Activated CD4-positive, alpha-beta T cell treated with anti-CD3 and anti-CD28 coated beads for 1 hour (primary cell): ENCODE results near the gene UBE2V1.
"Not testable (repeated sequence)": the region's sequence is repeated elsewhere in the genome, so short reads cannot be mapped to it uniquely, and the experiment has no call there.

ENCODE experiments used
- DNase-seq: peaks from one replicate; pipeline ENCODE4 v3.0.0-alpha.2; 2020

UBE2V1 gene

DNA sequence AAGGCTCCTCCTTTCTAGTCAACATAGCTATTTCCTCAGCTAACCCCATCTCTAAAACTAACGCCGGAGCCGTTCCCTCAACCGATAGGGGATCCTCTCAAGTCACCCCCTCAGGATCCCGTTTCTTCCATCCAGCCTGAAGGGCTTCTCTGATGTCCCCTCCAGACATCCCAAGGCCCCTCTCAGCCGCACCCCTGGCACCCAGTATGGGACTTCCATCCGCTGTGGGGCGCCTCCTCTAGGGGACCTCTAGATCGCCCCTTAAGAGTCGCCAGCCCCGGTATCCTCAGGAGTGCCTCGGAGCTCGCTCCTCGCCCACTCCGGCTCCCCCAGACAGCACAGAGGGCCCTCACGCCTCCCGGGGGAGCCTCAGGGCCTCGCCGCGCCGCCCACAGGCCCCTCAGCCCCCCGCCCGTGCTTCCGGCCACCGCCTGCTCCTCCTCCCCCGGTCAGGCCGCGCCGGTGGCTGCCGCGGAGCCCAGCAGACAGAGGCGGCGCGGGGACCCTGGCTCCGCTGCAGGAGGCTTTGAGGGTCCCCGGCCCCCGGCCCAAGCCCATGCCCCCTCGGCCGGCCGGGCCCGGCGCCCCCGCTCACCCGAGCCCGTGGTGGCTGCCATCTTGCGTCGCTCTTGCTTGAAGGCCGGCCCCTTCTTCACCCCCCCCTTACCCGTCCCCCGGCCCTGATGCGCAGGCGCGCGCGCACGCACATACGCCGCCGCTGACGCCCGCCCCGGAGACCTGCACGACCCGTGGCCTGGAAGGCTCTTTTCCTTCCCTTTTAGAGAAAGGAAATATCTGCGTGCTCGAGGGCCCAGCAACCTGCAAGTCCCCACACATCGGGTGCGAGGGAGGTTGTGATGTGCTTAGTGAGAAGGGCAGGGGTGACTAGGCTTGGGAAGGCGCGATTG lies at the start of gene UBE2V1:
Gene UBE2V1 (minus strand): TSS at position 639 of the 908 bp plus-strand sequence. CDS start 22 bp downstream, at position 617.
- DNase-seq, result peak; percentile 84

GRCh38 chr20:50161494-50161893 lies 48.5 kb upstream of the UBE2V1 start:
- not testable (repeated sequence) for DNase-seq

- peak; percentile 65 for DNase-seq
These were observed 40.8 kb upstream of the UBE2V1 start, which contains the start of gene PEDS1 for GRCh38 chr20:50153500-50154377. Gene PEDS1 (minus strand): TSS chr20:50153723. CDS start chr20:50153637, 86 bp downstream.

DNA sequence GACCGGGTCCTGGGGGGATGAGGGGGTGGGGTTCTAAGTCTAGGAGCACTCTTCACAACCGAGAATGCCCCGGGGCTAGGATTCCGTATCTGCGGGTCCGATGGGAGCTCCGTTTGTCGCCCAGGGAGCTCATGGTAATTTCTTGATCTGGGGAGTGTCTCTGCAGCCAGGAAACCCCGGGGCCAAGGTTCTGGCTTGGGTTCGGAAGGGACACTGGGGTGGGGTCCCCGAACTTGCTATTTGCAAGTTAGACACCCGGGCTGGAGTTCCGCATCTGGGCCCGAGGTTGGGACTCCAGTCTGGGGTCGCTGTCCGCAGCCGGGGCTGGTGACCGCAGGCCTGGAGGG lies 40.2 kb upstream of the UBE2V1 start:
- no peak for DNase-seq

DNA sequence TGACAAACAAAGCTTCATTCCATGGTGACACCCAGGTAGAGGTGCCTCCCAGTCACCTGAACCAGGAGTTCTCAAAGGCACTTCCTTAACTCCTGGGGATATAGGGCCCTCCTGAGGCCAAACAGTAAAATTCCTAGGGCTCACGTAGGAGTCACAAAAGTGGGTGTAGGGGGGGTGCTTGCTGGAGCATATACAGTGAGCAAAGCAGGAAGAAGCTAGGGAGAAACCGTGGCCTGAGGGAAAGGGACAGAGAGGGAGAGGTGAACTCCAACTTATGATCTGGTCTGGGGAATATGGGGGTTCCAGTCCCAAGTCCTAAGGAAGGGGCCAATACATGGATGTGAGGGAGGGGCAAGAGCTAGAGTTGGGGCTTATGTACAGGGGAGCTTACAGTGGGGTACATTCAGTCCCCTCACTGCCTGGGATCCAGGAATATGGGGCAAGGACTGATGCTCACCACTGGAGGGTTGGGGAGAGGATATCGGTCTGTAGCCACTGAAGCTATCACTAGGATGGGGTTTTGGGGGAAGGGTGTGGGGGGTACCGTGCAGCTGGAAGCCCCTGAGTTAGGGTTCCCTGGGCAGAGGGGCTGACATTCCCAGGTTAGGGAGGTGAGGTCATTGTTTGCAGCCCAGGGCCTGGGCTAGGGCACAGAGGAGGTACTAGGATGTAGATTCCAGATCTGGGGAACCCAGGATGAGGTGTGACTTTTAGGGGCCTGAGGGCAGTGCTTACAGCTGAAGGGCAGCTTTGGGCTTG lies 39.6 kb upstream of the UBE2V1 start:
- no peak for DNase-seq

- no peak for DNase-seq
These were observed 38.2 kb upstream of the UBE2V1 start for GRCh38 chr20:50151034-50151743.

DNA sequence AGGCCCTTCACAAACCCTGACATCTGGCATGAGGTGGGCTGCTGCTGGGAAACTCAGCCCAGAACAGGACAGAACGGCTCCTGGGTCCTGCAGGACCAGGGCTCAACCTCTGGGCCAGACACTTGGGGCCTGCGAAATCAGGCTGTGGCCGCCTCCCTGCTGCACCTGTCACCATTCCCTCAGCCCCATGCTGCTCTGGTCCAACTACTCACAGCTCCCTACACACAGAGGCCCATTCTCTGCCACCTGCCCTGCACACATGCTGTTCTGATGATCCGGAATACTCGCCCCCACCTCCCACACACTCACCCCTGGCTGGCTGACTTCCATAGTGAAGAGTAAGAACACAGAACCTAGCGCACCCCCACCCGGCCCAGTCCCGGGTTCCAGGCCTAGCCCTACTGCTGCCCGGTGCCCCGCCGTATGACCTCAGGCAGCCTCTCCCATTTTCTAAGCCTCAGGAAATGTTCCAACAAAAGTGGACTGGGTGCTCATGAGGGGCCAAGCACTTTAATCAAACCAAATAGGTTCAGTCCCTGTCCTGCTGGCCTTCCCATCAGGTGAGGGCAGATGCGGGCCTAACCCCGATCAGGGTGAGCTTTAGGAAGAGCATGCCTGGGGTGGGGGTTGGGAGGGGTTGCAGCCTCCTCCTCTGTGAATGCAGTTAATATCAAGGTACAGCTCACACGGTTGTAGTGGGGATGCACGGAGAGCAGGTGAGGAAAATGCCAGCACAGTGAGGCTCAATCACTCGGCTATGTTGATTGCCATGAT lies 36.7 kb upstream of the UBE2V1 start:
- no peak for DNase-seq

DNA sequence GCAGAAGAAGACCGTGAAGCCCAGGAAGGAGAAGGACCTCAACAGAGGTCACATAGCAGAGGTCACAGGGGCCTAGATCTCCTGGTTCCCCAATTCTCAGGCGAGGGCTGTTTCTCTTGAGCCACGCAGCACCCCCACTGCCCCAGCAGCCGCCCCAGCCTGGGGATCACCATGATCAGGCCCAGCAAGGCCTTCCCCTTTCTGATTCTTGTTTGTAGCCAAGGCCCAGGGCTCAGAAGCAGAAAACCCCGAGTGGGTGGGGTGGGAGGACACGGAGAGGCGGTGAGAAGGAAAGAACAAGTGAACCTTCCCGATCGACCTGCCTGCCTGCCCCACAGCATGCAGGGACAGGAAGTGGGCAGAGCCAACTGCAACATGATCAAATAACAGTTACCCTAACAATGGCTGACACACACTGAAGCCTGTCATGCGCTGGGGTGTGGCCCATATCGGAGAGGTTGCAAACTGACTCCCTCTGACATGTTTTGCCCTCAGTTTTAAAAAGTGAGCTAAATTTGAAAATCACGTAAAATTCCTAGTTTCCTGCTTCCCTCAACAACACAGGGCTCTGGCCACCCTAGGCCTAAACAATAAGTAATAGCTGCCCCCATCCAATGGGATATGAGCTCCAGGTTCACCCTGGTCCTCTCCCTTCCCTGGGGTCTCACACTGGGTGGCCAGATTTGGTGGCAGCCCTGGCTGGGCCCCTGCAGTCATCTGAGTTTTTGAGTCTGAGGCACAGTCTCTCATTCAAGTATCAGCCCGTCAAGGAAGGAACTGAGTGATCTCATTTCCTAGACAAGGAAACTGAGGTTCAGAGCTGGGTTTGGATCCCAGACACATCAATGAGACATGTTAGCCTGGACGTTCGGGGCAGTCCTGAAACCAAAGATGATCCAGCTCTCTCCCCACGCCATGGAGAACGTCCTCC lies 34.0 kb upstream of the UBE2V1 start:
- peak; percentile 64 for DNase-seq

DNA sequence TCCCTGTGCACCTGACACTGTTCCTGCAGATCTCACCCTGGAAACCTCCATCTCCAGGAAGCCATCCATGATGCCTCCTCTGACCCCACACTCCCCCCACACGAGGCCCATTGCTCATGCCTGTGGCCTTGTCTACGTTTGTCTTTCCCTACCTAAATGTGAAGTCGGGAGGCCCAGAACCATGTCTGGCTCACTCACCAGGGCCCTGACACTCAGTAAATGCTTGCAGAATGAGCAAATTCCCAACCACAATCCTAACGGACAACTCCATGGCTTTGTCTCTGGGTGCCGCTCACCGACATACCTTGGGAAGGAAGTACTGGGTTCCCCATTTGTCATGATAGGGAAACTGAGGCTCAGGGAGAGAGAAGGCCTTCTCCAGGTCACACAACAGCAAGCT lies 33.3 kb upstream of the UBE2V1 start:
- no peak for DNase-seq

DNA sequence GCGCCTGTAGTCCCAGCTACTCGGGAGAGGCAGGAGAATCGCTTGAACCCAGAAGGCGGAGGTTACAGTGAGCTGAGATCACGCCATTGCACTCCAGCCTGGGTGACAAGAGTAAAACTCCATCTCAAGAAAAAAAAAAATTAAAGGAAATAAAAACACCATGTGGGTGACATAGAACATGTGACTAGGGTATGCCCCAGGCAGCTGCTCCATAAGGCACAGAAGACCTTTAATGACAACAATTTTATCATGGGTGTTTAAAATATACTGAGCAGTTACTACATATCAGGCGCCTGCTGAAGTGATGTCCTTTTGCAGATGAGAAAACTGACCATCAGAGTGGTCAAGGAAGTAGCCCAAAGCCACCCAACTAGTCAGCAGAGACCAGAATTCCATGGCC lies 32.6 kb upstream of the UBE2V1 start:
- DNase-seq, result no peak

GRCh38 chr20:50144362-50144761 lies 31.4 kb upstream of the UBE2V1 start:
- DNase-seq, result no peak

DNA sequence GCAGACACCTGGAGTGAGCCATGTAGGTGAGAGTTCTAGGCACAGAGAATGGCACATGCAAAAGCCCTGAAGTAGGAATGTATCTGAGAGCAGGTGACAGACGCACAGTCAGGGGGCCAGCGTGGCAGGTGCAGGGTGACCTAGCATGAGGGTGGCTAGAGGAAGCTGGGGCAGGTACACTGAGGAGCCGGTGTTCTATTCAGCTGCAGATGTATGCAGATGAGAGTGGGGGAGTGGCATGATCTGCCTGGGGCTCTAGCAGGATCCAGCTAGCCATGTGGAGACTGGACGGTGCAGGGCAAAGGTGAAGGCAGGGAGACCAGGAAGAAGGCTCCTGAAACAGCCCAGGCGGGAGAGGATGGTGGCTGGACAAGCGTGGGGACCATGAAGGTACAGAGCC lies 29.9 kb upstream of the UBE2V1 start:
- no peak for DNase-seq

GRCh38 chr20:50141811-50142561 lies 29.0 kb upstream of the UBE2V1 start:
- no peak for DNase-seq

- no peak for DNase-seq
These were observed 28.2 kb upstream of the UBE2V1 start for GRCh38 chr20:50141018-50141675.

GRCh38 chr20:50140339-50140859 lies 27.4 kb upstream of the UBE2V1 start:
- DNase-seq, result no peak

DNA sequence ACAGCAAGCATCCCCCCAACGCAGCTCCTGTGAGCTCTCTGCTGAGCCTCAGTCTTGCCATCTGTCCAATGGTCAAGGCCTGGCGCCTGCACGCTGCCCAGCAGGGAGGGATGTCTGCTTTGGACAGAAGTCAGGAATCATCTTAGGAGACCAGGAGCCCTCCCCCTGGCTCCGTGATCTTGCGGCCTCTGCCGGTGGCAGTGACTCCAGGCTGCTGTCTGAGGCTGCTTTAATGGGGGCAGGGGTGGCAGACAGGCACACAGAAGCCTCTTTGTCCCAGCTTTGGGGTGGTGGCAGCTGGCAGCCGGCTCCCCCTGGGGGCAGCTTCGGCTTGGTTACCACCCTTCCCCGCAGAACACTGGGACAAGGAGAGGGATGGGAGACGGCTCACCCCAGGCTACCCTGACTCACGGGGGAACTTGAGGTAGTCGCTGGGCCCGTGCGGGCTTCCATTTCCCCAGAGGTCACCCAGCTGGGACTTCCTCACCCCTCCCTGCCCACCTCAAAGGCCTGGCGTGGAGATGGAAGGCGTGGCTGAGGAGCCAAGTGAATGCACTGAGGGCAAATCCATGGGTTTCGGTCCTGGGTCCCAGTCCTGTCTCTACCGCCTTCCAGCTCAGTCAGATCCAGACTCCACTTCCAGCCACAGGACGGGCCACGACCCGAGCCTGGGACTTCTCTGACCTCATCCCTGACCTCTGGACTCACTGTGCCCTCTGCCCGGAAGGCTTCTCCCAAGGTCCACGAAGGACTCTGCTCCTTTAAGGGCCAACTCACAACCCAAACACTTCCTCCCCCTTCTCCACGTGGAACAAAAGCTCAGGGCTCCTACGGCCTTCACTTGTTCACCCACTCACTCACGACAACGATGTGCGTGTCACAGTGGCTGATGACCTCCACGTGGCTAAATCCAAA lies 25.8 kb upstream of the UBE2V1 start:
- no peak for DNase-seq

DNA sequence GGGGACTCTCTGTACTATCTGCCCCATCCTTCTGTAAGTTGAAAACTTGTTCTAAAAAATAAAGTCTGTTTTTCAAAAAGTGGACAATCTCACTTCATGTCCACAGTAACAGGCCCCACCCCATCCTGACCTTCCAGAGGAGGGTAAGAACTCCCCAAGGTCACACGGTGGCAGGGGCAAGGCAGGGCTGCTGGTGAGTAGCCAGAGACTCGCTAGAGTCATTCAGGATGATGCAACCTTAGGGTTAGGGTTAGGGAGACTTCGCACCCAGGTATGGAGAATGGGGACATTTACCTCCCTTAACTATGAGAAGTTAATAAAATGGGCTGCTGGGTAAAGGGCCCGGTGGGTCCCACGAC lies 25.1 kb upstream of the UBE2V1 start:
- DNase-seq, result no peak

DNA sequence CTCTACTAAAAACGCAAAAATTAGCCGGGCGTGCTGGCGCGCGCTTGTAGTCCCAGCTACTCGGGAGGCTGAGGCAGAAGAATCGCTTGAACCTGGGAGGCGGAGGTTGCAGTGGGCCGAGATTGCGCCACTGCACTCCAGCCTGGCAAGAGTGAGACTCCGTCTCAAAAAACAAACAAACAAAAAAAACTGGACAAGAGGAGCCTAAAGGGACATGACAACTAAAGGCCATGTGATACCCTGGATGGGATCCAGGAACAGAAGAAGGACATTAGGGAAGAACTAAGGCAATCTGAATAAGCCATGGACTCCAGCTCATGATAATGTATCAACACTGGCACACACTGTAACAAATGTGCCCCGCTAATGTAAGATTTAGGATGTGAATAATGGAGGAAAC lies 24.8 kb upstream of the UBE2V1 start:
- DNase-seq, result not testable (repeated sequence)
